KMS-11 (cell line): ENCODE data around the gene SLC25A24.

ENCODE experiments used
- H2AFZ ChIP-seq: fragments of 200-600 bp; sonication (generic); 2 replicates; pipeline ENCODE4 v1.6.1; 2016; ENCODE audit warnings: antibody characterized with exemption, mixed run types, low read depth
- H3K27ac ChIP-seq: fragments of 200-600 bp; sonication (generic); 2 replicates; pipeline ENCODE4 v1.6.1; 2016; ENCODE audit warnings: mild to moderate bottlenecking, mixed run types
- H3K27me3 ChIP-seq: fragments of 200-600 bp; sonication (generic); 2 replicates; pipeline ENCODE4 v1.6.1; 2017; ENCODE audit warnings: mild to moderate bottlenecking, low read depth, mixed run types, moderate library complexity; ENCODE audit not compliant: insufficient read depth
- H3K36me3 ChIP-seq: fragments of 200-600 bp; sonication (generic); 2 replicates; pipeline ENCODE4 v1.6.1; 2017; ENCODE audit warnings: mild to moderate bottlenecking, mixed run types; ENCODE audit not compliant: insufficient read depth
- H3K4me1 ChIP-seq: fragments of 200-600 bp; sonication (generic); 2 replicates; pipeline ENCODE4 v1.6.1; 2016; ENCODE audit warnings: mild to moderate bottlenecking, low read depth, mixed run types; ENCODE audit not compliant: poor library complexity, severe bottlenecking
- H3K4me2 ChIP-seq: fragments of 200-600 bp; sonication (generic); 2 replicates; pipeline ENCODE4 v1.7.0; 2016; ENCODE audit warnings: mild to moderate bottlenecking, mixed run types
- H3K4me3 ChIP-seq: fragments of 200-600 bp; sonication (generic); IDR thresholded peaks from 2 replicates; pipeline ENCODE4 v1.6.1; 2017; ENCODE audit warnings: low read depth, low read length, mixed read lengths; ENCODE audit not compliant: insufficient read depth
- H3K79me2 ChIP-seq: fragments of 200-600 bp; sonication (generic); 2 replicates; pipeline ENCODE4 v1.6.1; 2016; ENCODE audit warnings: low read depth, mixed run types; ENCODE audit not compliant: insufficient read depth
- H3K9ac ChIP-seq: fragments of 200-600 bp; sonication (generic); 2 replicates; pipeline ENCODE4 v1.6.1; 2016; ENCODE audit warnings: mild to moderate bottlenecking, mixed run types
- H4K20me1 ChIP-seq: fragments of 200-600 bp; sonication (generic); 2 replicates; pipeline ENCODE4 v1.6.1; 2016; ENCODE audit warnings: mild to moderate bottlenecking, mixed run types; ENCODE audit not compliant: insufficient read depth
- CTCF ChIP-seq: fragments of 200-600 bp; sonication (generic); conservative IDR thresholded peaks from 2 replicates; pipeline ENCODE4 v1.6.1; 2017; ENCODE audit warnings: low read depth, mild to moderate bottlenecking, antibody characterized with exemption, low read length, moderate library complexity, mixed read lengths

SLC25A24 gene

GRCh38 chr1:108199201-108199691, 897 bp downstream of the SLC25A24 start:
- Histone ChIP-seq H3K4me3 (peak overlapping the region; percentile 69), H3K4me2 (peak overlapping the region; percentile 94), H3K27me3 (no peaks in the 10 kb centered on the region), H3K27ac (peak overlapping the region; percentile 52), H4K20me1 (no peaks in the 10 kb centered on the region), H3K9ac (peak overlapping the region; percentile 63; the same call in 1 of the 2 replicates), H3K36me3 (no peaks in the 10 kb centered on the region), H3K4me1 (peaks cover 17% of the 10 kb centered on the region), H2AFZ (peak overlapping the region; percentile 88), H3K79me2 (peaks cover 32% of the 10 kb centered on the region)
- no peak for TF ChIP-seq CTCF

- Histone ChIP-seq H3K9ac (no peak overlapping the region), H3K36me3 (no peaks in the 10 kb centered on the region), H3K4me1 (peaks cover 40% of the 10 kb centered on the region), H3K27me3 (no peaks in the 10 kb centered on the region), H3K4me2 (no peak overlapping the region), H3K27ac (no peak overlapping the region), H4K20me1 (no peaks in the 10 kb centered on the region), H2AFZ (no peak overlapping the region), H3K79me2 (peaks cover 26% of the 10 kb centered on the region), H3K4me3 (no peak overlapping the region)
- no peak for TF ChIP-seq CTCF
Observed at GRCh38 chr1:108194051-108194450, 6.1 kb downstream of the SLC25A24 start.

GRCh38 chr1:108193333-108193732, 6.8 kb downstream of the SLC25A24 start:
- Histone ChIP-seq H3K27me3 (no peaks in the 10 kb centered on the region), H3K9ac (no peak overlapping the region), H3K4me2 (no peak overlapping the region), H3K4me3 (no peak overlapping the region), H3K36me3 (no peaks in the 10 kb centered on the region), H2AFZ (no peak overlapping the region), H4K20me1 (no peaks in the 10 kb centered on the region), H3K27ac (no peak overlapping the region), H3K79me2 (peaks cover 23% of the 10 kb centered on the region), H3K4me1 (peaks cover 43% of the 10 kb centered on the region)
- TF ChIP-seq CTCF = no peak

- no peak overlapping the region for H3K4me2 ChIP-seq
- no peaks in the 10 kb centered on the region for H3K36me3 ChIP-seq
- peaks cover 21% of the 10 kb centered on the region for H3K79me2 ChIP-seq
- no peak overlapping the region for H3K27ac ChIP-seq
- H3K4me1 ChIP-seq = peaks cover 41% of the 10 kb centered on the region
- no peak overlapping the region for H3K9ac ChIP-seq
- H3K27me3 ChIP-seq = no peaks in the 10 kb centered on the region
- H3K4me3 ChIP-seq = no peak overlapping the region
- no peak overlapping the region for H2AFZ ChIP-seq
- no peaks in the 10 kb centered on the region for H4K20me1 ChIP-seq
- TF ChIP-seq CTCF = no peak
Observed at GRCh38 chr1:108192581-108192980, 7.6 kb downstream of the SLC25A24 start.
